Measurements from ENCODE around the gene GUCA2A.

GUCA2A gene

DNA sequence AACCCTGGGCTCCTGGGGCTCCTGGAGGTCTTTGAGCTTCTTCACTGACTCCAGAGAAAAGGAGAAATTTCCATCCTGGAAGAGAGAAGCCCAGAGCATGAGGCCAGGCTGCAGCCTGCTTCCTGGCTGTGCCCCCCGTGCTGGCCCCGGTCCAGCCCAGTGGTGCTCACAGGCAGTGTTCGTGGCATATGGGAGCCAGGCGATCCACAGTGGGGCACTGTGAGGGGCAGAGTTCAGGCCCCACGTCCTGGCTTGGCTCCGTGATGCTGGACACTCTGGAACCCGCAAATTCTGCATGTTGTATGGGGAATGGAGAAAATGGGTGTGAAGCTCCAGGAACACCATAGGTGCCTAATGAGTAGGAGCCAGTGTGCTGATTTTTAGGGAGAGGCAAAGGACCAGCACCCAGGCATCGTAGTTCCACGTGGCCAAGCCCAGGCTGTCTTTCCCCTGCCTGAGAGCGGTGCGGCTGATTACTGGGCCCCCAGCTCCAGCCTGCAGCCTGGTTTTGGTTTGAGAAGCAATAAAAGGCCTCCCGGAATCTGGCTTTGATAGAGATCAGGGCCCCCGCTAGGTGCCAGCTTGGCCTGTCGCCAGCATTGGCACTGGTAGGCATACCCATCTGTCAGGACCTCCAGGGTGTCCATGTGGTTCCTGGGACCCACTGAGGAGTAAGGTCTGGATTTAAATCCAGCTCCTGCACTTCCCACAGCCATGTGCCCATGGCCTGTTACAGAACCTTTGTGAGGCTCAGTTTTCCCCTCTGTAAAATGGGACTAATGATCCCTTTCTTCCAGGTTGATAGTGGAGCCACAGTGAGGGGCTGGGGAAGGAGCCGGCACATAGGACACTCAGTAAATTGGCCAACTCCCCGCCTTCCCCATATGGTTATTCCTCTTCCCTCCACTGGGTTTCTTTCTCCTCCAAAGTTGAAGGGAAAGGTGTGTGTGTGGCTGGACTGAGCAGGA lies 725 bp downstream of the GUCA2A start:
- intact Hi-C loops (cut with DNase I) = no loop called here
- no peak for DNase-seq

DNA sequence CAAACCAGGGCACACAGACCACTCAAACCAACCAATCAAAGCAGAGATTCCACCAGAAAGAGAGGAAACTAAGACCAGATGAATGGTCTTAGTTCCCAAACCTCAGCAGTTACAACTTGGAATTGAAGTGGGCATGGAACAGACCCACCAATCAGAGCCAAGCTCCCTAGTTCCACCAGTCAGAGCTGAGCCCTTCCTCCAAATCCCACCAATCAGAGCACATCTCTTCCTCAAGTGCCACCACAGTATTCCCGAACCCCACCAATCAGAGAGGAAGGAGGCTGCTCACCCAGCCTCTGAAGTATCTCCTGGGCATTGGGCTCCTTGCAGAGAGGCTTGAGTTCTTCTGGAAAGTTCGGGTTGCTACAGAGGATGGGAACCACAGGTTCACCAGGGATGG lies 1.4 kb downstream of the GUCA2A start:
- no peak for DNase-seq
- intact Hi-C loops (cut with DNase I) = no loop called here

GRCh38 chr1:42162181-42162580 lies 2.4 kb downstream of the GUCA2A start:
- intact Hi-C loops (cut with DNase I) = no loop called here
- DNase-seq = no peak

- DNase-seq = no peak
- intact Hi-C loops (cut with DNase I) = no loop called here
Measured at GRCh38 chr1:42158189-42158588, 6.4 kb downstream of the GUCA2A start.

DNA sequence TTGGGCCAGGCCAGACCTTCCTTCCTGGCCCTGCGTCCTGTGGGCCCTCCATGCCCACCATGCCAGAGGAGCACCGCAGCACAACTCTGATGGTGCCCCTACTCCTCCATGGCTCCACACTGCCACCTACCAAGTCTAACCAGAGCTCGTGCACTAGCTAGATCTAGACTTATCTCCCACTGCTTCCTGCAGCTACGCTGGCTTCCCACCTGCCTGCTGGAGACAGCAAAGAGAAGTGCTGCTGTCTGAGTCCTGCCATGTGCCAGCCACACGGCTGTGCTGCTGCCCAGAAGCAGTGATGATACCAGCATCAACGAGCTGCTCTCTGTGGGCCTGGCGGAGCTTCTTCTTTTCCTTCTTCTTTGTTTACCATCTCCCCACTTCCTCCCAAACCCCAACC lies 6.9 kb downstream of the GUCA2A start:
- intact Hi-C loops (cut with DNase I) = no loop called here

DNA sequence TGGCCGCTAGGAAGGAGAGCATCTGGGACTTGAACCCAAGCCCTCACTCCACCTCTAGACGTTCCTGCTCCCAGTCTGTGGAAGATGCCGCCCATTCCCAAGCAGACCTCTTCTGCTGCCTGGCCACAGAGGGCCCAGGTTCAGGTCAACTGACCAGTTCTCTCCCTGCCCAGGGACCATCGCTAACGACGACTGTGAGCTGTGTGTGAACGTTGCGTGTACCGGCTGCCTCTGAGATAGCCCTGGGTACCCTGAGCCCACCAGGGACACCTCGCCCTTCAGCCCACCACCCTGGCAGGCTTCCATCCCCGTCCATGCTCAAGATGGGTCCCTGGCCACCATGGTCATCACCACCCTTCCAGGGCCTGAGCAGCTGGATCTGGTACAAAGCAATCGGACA lies 9.2 kb downstream of the GUCA2A start:
- DNase-seq = no peak
- intact Hi-C loops (cut with DNase I) = no loop called here

More for the DNA sequence above, 6.9 kb downstream of the GUCA2A start:
- no peak for DNase-seq

GRCh38 chr1:42154685-42155084 lies 9.9 kb downstream of the GUCA2A start:
- DNase-seq = no peak
- intact Hi-C loops (cut with DNase I) = no loop called here

DNA sequence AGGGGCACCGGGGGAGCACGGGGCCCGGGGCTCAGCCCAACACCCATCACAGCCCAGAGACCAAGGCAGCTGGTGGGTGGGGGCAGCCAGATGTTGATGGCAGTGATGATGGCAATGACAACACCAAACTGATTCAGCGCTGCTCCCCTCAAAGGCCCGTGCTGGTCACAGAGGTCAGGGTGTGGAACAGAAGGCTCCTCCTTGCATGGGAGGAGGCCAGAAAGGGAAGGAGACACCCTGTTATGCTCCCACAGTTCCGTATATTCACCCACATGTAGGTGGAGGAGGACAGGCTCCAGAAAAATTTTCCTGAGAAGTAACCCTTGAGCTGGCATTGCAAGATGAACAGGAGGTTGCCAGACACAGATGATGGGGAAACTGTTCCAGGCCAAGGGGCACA lies 10.9 kb downstream of the GUCA2A start:
- intact Hi-C loops (cut with DNase I) = no loop called here

DNA sequence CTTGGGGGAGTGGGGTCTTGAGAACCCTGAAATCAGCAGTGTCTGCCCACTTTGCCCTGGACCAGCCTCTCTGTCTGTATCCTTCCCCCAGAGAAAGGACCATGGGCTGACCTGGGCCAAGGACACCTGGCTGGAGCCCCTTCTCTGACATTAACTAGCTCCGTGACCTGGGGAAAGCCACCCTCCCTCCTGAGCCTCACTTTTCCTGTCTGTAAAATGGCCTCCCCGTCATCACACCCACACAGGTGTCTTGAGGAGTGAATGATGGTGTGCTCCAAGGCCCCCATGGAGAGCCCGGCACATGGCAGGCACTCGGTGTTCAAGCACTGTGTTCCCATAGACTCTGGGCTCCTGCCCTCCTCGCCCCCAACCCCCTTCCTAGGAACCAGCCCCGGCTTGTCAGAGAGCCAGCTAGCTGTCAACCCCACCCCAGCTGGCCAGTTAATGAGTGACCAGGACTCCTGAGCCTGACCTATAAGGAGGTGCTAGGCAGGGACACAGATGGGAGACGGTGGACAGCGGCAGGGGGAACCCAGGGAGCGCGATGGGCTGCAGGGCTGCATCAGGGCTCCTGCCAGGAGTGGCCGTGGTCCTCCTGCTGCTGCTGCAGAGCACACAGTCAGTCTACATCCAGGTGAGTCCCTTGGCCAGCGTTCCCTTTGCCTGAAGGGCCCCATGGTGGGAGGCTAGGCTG lies 11.5 kb downstream of the GUCA2A start, which contains the start of gene GUCA2B:
TSS of gene GUCA2B (plus strand) at position 504 of the 694 bp plus-strand sequence. CDS start at position 545, 41 bp downstream.
- no peak for DNase-seq
- intact Hi-C loops (cut with DNase I) = no loop called here

More for the DNA sequence above, 10.9 kb downstream of the GUCA2A start:
- DNase-seq = no peak

DNA sequence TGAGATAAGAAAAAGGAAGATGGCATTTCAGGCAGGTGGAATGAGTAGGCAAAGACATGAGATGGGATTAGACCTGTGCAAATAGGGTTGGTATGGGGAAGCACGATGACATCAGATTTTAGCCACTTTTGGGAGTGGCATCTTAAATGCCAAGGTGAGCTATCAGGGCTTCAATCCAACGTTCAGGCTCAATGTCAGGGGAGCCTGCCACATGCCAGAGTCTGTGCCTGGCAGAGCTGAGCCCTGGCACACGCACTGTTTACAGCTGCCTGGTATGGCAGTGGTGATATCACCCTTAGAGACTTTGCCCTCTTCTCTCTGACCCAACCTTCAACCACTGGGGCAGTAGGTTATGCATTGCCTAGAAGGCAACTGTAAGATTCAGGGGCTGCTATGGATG lies 12.4 kb downstream of the GUCA2A start:
- no peak for DNase-seq
- intact Hi-C loops (cut with DNase I) = no loop called here

DNA sequence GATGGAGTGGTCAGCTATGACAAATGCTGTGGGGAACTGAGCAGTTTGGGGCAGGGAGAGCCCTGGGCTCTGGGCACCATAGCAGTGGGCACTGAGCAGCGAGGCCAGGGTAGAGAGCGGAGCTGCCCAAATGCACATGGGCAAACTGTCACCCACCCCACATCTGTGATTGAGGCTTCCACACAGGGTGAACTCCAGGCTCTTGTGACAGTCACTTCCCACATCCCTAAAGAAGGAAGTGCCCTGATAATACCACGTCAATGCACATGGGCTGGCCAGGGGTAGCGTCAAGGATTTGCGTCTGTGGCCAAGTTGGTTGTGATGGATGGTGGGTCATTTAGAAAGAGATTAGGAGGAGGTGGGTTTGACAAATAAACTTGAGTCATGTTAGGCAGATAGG lies 13.9 kb downstream of the GUCA2A start:
- no peak for DNase-seq
- intact Hi-C loops (cut with DNase I) = no loop called here

GRCh38 chr1:42148166-42148565 lies 16.4 kb downstream of the GUCA2A start:
- intact Hi-C loops (cut with DNase I) = no loop called here
- DNase-seq = no peak

DNA sequence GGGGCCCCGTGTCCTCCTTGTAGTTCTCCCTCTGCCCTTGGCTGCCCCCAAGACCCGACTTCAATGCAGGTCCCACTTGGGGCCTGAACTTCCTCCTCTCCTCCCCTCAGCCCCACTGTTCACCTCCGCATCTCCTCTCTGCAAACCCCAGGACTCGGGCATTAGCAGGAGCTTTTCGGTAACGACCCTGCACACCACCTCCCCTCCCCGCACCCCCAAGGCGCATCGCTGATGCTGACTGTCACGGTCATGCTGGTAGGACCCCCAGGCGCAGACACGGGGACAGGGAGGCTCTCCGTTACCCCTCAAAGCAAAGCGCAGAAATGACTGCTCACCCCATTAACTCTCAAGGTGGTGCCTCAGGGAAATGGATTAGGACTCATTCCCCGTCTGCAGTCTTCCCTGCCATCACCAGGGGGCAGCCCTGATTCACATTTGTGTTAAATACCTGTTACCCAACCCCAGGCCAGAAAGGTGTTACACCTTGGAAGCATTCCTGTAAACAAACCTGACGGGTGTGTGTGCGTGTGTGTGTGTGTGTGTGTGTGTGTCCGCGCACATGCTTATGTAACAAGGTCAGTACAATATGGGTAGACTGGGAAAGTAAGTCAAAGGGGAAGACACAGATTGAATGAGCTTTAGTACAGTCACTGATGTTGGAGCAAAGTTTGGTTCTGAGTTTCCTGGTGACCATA lies 17.8 kb downstream of the GUCA2A start:
- peak; percentile 45 to 88 (median 77) for DNase-seq
- intact Hi-C loops (cut with DNase I) = no loop called here

DNA sequence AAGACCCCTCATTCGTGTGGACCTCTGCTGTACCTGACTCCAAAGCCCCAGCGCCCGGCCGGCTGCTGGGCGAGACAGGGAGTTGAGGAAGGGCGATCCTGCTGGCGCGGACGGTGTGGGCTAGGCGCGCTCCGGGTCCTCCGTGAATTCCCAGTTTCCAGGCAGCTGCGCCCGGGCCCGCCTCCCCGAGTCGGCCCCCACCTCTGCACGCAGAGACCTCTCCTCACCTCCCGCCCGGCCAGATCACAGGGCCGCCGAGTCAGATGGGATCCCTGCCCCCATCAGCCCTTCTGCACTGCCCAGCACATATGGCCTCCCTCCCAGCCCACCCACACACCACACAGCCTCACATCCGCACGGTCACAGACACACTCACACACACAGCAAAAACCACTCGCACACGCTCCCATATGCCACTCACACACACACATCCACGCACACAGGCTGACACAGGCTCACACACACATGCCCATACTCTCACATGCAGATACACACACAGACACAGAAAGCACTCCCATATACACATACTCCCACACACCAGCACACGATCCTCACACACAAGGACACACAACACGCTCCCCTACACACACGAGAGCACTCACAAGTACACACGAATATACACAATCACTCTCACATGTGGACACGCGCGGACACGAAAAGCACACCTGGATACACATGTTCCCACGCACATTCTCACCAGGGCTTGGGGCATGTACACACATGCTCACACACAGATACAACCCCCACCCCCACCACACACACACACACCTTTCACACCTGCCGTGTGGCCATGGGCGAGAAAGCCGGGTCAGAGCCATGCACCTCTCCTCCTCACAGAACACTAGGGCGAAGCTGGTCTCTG lies 18.6 kb downstream of the GUCA2A start:
- DNase-seq = peak in 3 of 42 donors; percentile 5 to 33 (median 16)
- intact Hi-C loops (cut with DNase I) = no loop called here

DNA sequence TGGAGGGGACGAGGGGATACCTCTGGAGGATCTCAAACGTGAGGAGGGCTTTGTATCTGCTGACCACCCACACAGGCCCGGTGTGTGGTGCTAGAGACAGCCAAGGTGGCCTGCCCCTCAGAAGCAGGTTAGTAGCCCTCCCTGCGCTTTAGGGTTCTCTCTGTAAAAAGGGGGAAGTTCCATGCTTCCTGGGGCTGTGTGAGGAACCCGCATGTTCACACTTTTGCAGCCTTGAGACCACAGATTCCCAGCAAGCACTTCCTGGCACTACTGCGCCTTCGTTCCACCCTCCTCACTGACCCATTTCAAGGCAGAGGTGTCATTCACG lies 19.2 kb downstream of the GUCA2A start:
- intact Hi-C loops (cut with DNase I) = no loop called here
- DNase-seq = no peak

- DNase-seq = peak in 1 of 42 donors; percentile 19
- intact Hi-C loops (cut with DNase I) = no loop called here
Measured at GRCh38 chr1:42144711-42145388, 19.7 kb downstream of the GUCA2A start.

GRCh38 chr1:42143896-42144710 lies 20.4 kb downstream of the GUCA2A start:
- DNase-seq = peak in 2 of 42 donors; percentile 17 to 18
- intact Hi-C loops (cut with DNase I) = no loop called here
